ENCODE measurements around the gene TPK1.
A peak's percentile ranks its signal among the peaks of the same experiment; 100 is the strongest.

Gene TPK1

GRCh38 chr7:144853542-144853941 is 17.7 kb upstream of the TPK1 start:
- H3K4me2 ChIP-seq (ENCODE audit: low read length), result no peak overlapping the region
- H3K4me3 ChIP-seq (ENCODE audit: low read length), result no peak overlapping the region
- H3K36me3 ChIP-seq (ENCODE audit: insufficient read depth, low read length), result no peaks in the 10 kb centered on the region
- no peak overlapping the region for H3K9ac ChIP-seq (ENCODE audit: low read depth, low read length)
- H3K4me1 ChIP-seq (ENCODE audit: control insufficient read depth, insufficient read depth, low read length), result no peaks in the 10 kb centered on the region
- H3K27me3 ChIP-seq (ENCODE audit: control insufficient read depth, insufficient read depth, low read length), result no peaks in the 10 kb centered on the region
- no peaks in the 10 kb centered on the region for H3K9me3 ChIP-seq (replicated peaks; ENCODE audit: low read length)

GRCh38 chr7:144848078-144848477 is 12.2 kb upstream of the TPK1 start:
- Histone ChIP-seq H3K4me2 (ENCODE audit: low read length) (no peak overlapping the region), H3K4me1 (ENCODE audit: control insufficient read depth, insufficient read depth, low read length) (no peaks in the 10 kb centered on the region), H3K27me3 (ENCODE audit: control insufficient read depth, insufficient read depth, low read length) (no peaks in the 10 kb centered on the region), H3K36me3 (ENCODE audit: insufficient read depth, low read length) (no peaks in the 10 kb centered on the region), H3K4me3 (ENCODE audit: low read length) (no peak overlapping the region), H3K9me3 (replicated peaks; ENCODE audit: low read length) (no peaks in the 10 kb centered on the region), H3K9ac (ENCODE audit: low read depth, low read length) (no peak overlapping the region)

- Histone ChIP-seq H3K4me2 (ENCODE audit: low read length) (no peak overlapping the region), H3K9me3 (replicated peaks; ENCODE audit: low read length) (no peaks in the 10 kb centered on the region), H3K4me1 (ENCODE audit: control insufficient read depth, insufficient read depth, low read length) (no peaks in the 10 kb centered on the region), H3K36me3 (ENCODE audit: insufficient read depth, low read length) (no peaks in the 10 kb centered on the region), H3K27me3 (ENCODE audit: control insufficient read depth, insufficient read depth, low read length) (no peaks in the 10 kb centered on the region), H3K9ac (ENCODE audit: low read depth, low read length) (no peak overlapping the region), H3K4me3 (ENCODE audit: low read length) (no peak overlapping the region)
Observed at GRCh38 chr7:144842377-144842851, 6.6 kb upstream of the TPK1 start.

GRCh38 chr7:144836545-144836842 is 641 bp upstream of the TPK1 start:
- H3K4me3 ChIP-seq (ENCODE audit: low read length), result no peak overlapping the region
- H3K27me3 ChIP-seq (ENCODE audit: control insufficient read depth, insufficient read depth, low read length), result no peaks in the 10 kb centered on the region
- H3K4me1 ChIP-seq (ENCODE audit: control insufficient read depth, insufficient read depth, low read length), result peaks cover 8% of the 10 kb centered on the region
- peak overlapping the region; percentile 80 for H3K9ac ChIP-seq (ENCODE audit: low read depth, low read length)
- no peaks in the 10 kb centered on the region for H3K9me3 ChIP-seq (replicated peaks; ENCODE audit: low read length)
- no peaks in the 10 kb centered on the region for H3K36me3 ChIP-seq (ENCODE audit: insufficient read depth, low read length)
- H3K4me2 ChIP-seq (ENCODE audit: low read length), result no peak overlapping the region

- peaks cover 17% of the 10 kb centered on the region for H3K4me1 ChIP-seq (ENCODE audit: control insufficient read depth, insufficient read depth, low read length)
- peak overlapping the region; percentile 80 for H3K9ac ChIP-seq (ENCODE audit: low read depth, low read length)
- H3K9me3 ChIP-seq (replicated peaks; ENCODE audit: low read length), result no peaks in the 10 kb centered on the region
- no peaks in the 10 kb centered on the region for H3K36me3 ChIP-seq (ENCODE audit: insufficient read depth, low read length)
- H3K4me3 ChIP-seq (ENCODE audit: low read length), result peak overlapping the region; percentile 73
- peak overlapping the region; percentile 90 for H3K4me2 ChIP-seq (ENCODE audit: low read length)
- H3K27me3 ChIP-seq (ENCODE audit: control insufficient read depth, insufficient read depth, low read length), result no peaks in the 10 kb centered on the region
Observed at GRCh38 chr7:144835155-144835611, 670 bp downstream of the TPK1 start.

GRCh38 chr7:144834641-144835144 is 1.2 kb downstream of the TPK1 start:
- peak overlapping the region; percentile 80 for H3K9ac ChIP-seq (ENCODE audit: low read depth, low read length)
- peak overlapping the region; percentile 90 for H3K4me2 ChIP-seq (ENCODE audit: low read length)
- H3K4me3 ChIP-seq (ENCODE audit: low read length), result peak overlapping the region; percentile 73

GRCh38 chr7:144830811-144831210 is 5.0 kb downstream of the TPK1 start:
- Histone ChIP-seq H3K9me3 (replicated peaks; ENCODE audit: low read length) (no peaks in the 10 kb centered on the region), H3K4me3 (ENCODE audit: low read length) (no peak overlapping the region), H3K9ac (ENCODE audit: low read depth, low read length) (no peak overlapping the region), H3K27me3 (ENCODE audit: control insufficient read depth, insufficient read depth, low read length) (no peaks in the 10 kb centered on the region), H3K36me3 (ENCODE audit: insufficient read depth, low read length) (no peaks in the 10 kb centered on the region), H3K4me1 (ENCODE audit: control insufficient read depth, insufficient read depth, low read length) (peaks cover 30% of the 10 kb centered on the region), H3K4me2 (ENCODE audit: low read length) (no peak overlapping the region)

More at GRCh38 chr7:144834641-144835144, 1.2 kb downstream of the TPK1 start:
- Histone ChIP-seq H3K27me3 (ENCODE audit: control insufficient read depth, insufficient read depth, low read length) (no peaks in the 10 kb centered on the region), H3K36me3 (ENCODE audit: insufficient read depth, low read length) (no peaks in the 10 kb centered on the region), H3K9me3 (replicated peaks; ENCODE audit: low read length) (no peaks in the 10 kb centered on the region), H3K4me1 (ENCODE audit: control insufficient read depth, insufficient read depth, low read length) (peaks cover 17% of the 10 kb centered on the region)

GRCh38 chr7:144830024-144830785 is 5.6 kb downstream of the TPK1 start:
- H3K36me3 ChIP-seq (ENCODE audit: insufficient read depth, low read length), result no peaks in the 10 kb centered on the region
- no peak overlapping the region for H3K4me2 ChIP-seq (ENCODE audit: low read length)
- peaks cover 32% of the 10 kb centered on the region for H3K4me1 ChIP-seq (ENCODE audit: control insufficient read depth, insufficient read depth, low read length)
- H3K27me3 ChIP-seq (ENCODE audit: control insufficient read depth, insufficient read depth, low read length), result no peaks in the 10 kb centered on the region
- H3K4me3 ChIP-seq (ENCODE audit: low read length), result no peak overlapping the region
- no peaks in the 10 kb centered on the region for H3K9me3 ChIP-seq (replicated peaks; ENCODE audit: low read length)
- no peak overlapping the region for H3K9ac ChIP-seq (ENCODE audit: low read depth, low read length)

GRCh38 chr7:144827621-144828020 is 8.2 kb downstream of the TPK1 start:
- Histone ChIP-seq H3K4me2 (ENCODE audit: low read length) (peak overlapping the region; percentile 1), H3K4me1 (ENCODE audit: control insufficient read depth, insufficient read depth, low read length) (peaks cover 41% of the 10 kb centered on the region), H3K27me3 (ENCODE audit: control insufficient read depth, insufficient read depth, low read length) (no peaks in the 10 kb centered on the region), H3K9ac (ENCODE audit: low read depth, low read length) (no peak overlapping the region), H3K4me3 (ENCODE audit: low read length) (no peak overlapping the region), H3K9me3 (replicated peaks; ENCODE audit: low read length) (no peaks in the 10 kb centered on the region), H3K36me3 (ENCODE audit: insufficient read depth, low read length) (no peaks in the 10 kb centered on the region)

- no peaks in the 10 kb centered on the region for H3K36me3 ChIP-seq (ENCODE audit: insufficient read depth, low read length)
- H3K4me2 ChIP-seq (ENCODE audit: low read length), result peak overlapping the region; percentile 43
- H3K4me3 ChIP-seq (ENCODE audit: low read length), result no peak overlapping the region
- no peaks in the 10 kb centered on the region for H3K9me3 ChIP-seq (replicated peaks; ENCODE audit: low read length)
- H3K9ac ChIP-seq (ENCODE audit: low read depth, low read length), result no peak overlapping the region
- H3K4me1 ChIP-seq (ENCODE audit: control insufficient read depth, insufficient read depth, low read length), result peaks cover 41% of the 10 kb centered on the region
- H3K27me3 ChIP-seq (ENCODE audit: control insufficient read depth, insufficient read depth, low read length), result no peaks in the 10 kb centered on the region
Observed at GRCh38 chr7:144826208-144826607, 9.6 kb downstream of the TPK1 start.

- Histone ChIP-seq H3K4me1 (ENCODE audit: control insufficient read depth, insufficient read depth, low read length) (peaks cover 32% of the 10 kb centered on the region), H3K9me3 (replicated peaks; ENCODE audit: low read length) (no peaks in the 10 kb centered on the region), H3K9ac (ENCODE audit: low read depth, low read length) (no peak overlapping the region), H3K36me3 (ENCODE audit: insufficient read depth, low read length) (no peaks in the 10 kb centered on the region), H3K4me3 (ENCODE audit: low read length) (no peak overlapping the region), H3K4me2 (ENCODE audit: low read length) (peak overlapping the region; percentile 37), H3K27me3 (ENCODE audit: control insufficient read depth, insufficient read depth, low read length) (no peaks in the 10 kb centered on the region)
Observed at GRCh38 chr7:144824360-144824759, 11.5 kb downstream of the TPK1 start.

GRCh38 chr7:144822223-144822622 is 13.6 kb downstream of the TPK1 start:
- no peaks in the 10 kb centered on the region for H3K36me3 ChIP-seq (ENCODE audit: insufficient read depth, low read length)
- no peak overlapping the region for H3K9ac ChIP-seq (ENCODE audit: low read depth, low read length)
- H3K4me1 ChIP-seq (ENCODE audit: control insufficient read depth, insufficient read depth, low read length), result peaks cover 26% of the 10 kb centered on the region
- H3K27me3 ChIP-seq (ENCODE audit: control insufficient read depth, insufficient read depth, low read length), result no peaks in the 10 kb centered on the region
- no peak overlapping the region for H3K4me2 ChIP-seq (ENCODE audit: low read length)
- no peak overlapping the region for H3K4me3 ChIP-seq (ENCODE audit: low read length)
- H3K9me3 ChIP-seq (replicated peaks; ENCODE audit: low read length), result no peaks in the 10 kb centered on the region

All from skeletal muscle satellite cell (primary cell).